Neural cell (in vitro differentiated cells): ENCODE measurements around the gene RTP5. TPM values are rescaled to one million over a fixed set of nuclear protein-coding genes. Genes with fewer than 3 reads are reported as not detected.

ENCODE experiments used
- H2AFZ ChIP-seq: fragments of 200-600, 300-800 bp; sonication (generic), shearing (Covaris generic); 2 replicates; pipeline ENCODE4 v1.6.0; 2014; ENCODE audit warnings: low read depth, mild to moderate bottlenecking, antibody characterized with exemption, low read length, moderate library complexity
- H3F3A ChIP-seq: fragments of 200-600 bp; shearing (Covaris generic); 2 replicates; pipeline ENCODE4 v1.6.1; 2016; ENCODE audit warnings: mild to moderate bottlenecking, moderate library complexity, mixed read lengths, antibody characterized with exemption, low read length; ENCODE audit not compliant: insufficient read depth, poor library complexity, severe bottlenecking
- H3K27ac ChIP-seq: fragments of 200-600, 300-800 bp; sonication (generic), shearing (Covaris generic); 2 replicates; pipeline ENCODE4 v1.5.1; 2014; ENCODE audit warnings: mild to moderate bottlenecking, low read length, moderate library complexity
- H3K27me3 ChIP-seq: fragments of 300-800, 200-600 bp; sonication (generic), shearing (Covaris generic); 2 replicates; pipeline ENCODE4 v1.6.0; 2014; ENCODE audit warnings: mild to moderate bottlenecking, low read depth, low read length, moderate library complexity; ENCODE audit not compliant: insufficient read depth
- H3K36me3 ChIP-seq: fragments of 300-800, 200-600 bp; sonication (generic), shearing (Covaris generic); 2 replicates; pipeline ENCODE4 v1.5.1; 2014; ENCODE audit warnings: mild to moderate bottlenecking, antibody characterized with exemption, low read length, moderate library complexity; ENCODE audit not compliant: insufficient read depth
- H3K4me2 ChIP-seq: fragments of 300-800, 200-600 bp; sonication (generic), shearing (Covaris generic); 2 replicates; pipeline ENCODE4 v1.6.0; 2014; ENCODE audit warnings: mild to moderate bottlenecking, low read length
- H3K4me3 ChIP-seq: fragments of 300-800, 200-600 bp; sonication (generic), shearing (Covaris generic); 2 replicates; pipeline ENCODE4 v1.5.1; 2014; ENCODE audit warnings: mild to moderate bottlenecking, low read length, moderate library complexity
- H3K79me2 ChIP-seq: fragments of 200-600 bp; shearing (Covaris generic); replicated peaks from 2 replicates; pipeline ENCODE4 v1.6.0; 2014; ENCODE audit warnings: mild to moderate bottlenecking, low read length, moderate library complexity; ENCODE audit not compliant: insufficient read depth
- H3K9ac ChIP-seq: fragments of 300-800, 200-600 bp; sonication (generic), shearing (Covaris generic); 2 replicates; pipeline ENCODE4 v1.6.1; 2016; ENCODE audit warnings: mild to moderate bottlenecking, low read length, mixed read lengths
- H3K9me2 ChIP-seq: fragments of 200-600 bp; shearing (Covaris generic); 2 replicates; pipeline ENCODE4 v1.6.1; 2016; ENCODE audit warnings: mild to moderate bottlenecking, low read length, mixed read lengths; ENCODE audit not compliant: insufficient read depth
- H3K9me3 ChIP-seq: fragments of 200-600, 300-800 bp; sonication (generic), shearing (Covaris generic); 2 replicates; pipeline ENCODE4 v1.6.1; 2016; ENCODE audit warnings: mild to moderate bottlenecking, mixed run types, low read length, moderate library complexity, mixed read lengths
- H4K20me1 ChIP-seq: fragments of 200-600 bp; shearing (Covaris generic); 2 replicates; pipeline ENCODE4 v1.6.1; 2016; ENCODE audit warnings: mild to moderate bottlenecking, mixed run types; ENCODE audit not compliant: insufficient read depth
- EP300 ChIP-seq: fragments of 450-650 bp; conservative IDR thresholded peaks from 2 replicates; pipeline ENCODE4 v1.6.1; 2014; ENCODE audit warnings: antibody characterized with exemption, mild to moderate bottlenecking, moderate library complexity; ENCODE audit not compliant: poor library complexity, severe bottlenecking
- EZH2 ChIP-seq: fragments of 200-600, 300-800 bp; shearing (Covaris generic), sonication (generic); IDR thresholded peaks from 2 replicates; pipeline ENCODE4 v1.6.1; 2014; ENCODE audit warnings: antibody characterized with exemption, low read length, borderline replicate concordance, mild to moderate bottlenecking; ENCODE audit not compliant: insufficient read depth, poor library complexity, severe bottlenecking
- MXI1 ChIP-seq: fragments of 450-650 bp; conservative IDR thresholded peaks from 2 replicates; pipeline ENCODE4 v1.6.1; 2014; ENCODE audit warnings: antibody characterized with exemption, mild to moderate bottlenecking; ENCODE audit not compliant: poor library complexity, severe bottlenecking
- POLR2AphosphoS5 ChIP-seq: IDR thresholded peaks from 2 replicates; pipeline ENCODE4 v1.6.1; 2012
- RAD21 ChIP-seq: fragments of 450-650 bp; conservative IDR thresholded peaks from 2 replicates; pipeline ENCODE4 v1.6.1; 2014; ENCODE audit warnings: antibody characterized with exemption, mild to moderate bottlenecking, moderate library complexity
- SMC3 ChIP-seq: fragments of 450-650 bp; conservative IDR thresholded peaks from 2 replicates; pipeline ENCODE4 v1.6.1; 2014; ENCODE audit warnings: antibody characterized with exemption, mild to moderate bottlenecking, moderate library complexity; ENCODE audit not compliant: poor library complexity
- TAF1 ChIP-seq: IDR thresholded peaks from 2 replicates; pipeline ENCODE4 v1.6.1; 2012; ENCODE audit warnings: low read depth
- polyA plus RNA-seq: library from polyadenylated mRNA; depleted of rRNA; stranded (reverse); fragments of >200 nt; gene quantifications from 2 replicates; pipeline ENCODE4 v1.2.3, GENCODE V29; 2014
- TF ChIP-seq, protein P1 (sequence below): fragments of 450-650 bp; IDR thresholded peaks from 2 replicates; pipeline ENCODE4 v1.5.1; 2014; ENCODE audit warnings: antibody characterized with exemption, mild to moderate bottlenecking, moderate library complexity; ENCODE audit not compliant: poor library complexity, severe bottlenecking
- TF ChIP-seq, protein P2 (sequence below): IDR thresholded peaks from 2 replicates; pipeline ENCODE4 v1.6.1; 2012; ENCODE audit warnings: borderline replicate concordance

RTP5 gene
- polyA plus RNA-seq, 1 donor from 2014 or later = 1.8 TPM

DNA sequence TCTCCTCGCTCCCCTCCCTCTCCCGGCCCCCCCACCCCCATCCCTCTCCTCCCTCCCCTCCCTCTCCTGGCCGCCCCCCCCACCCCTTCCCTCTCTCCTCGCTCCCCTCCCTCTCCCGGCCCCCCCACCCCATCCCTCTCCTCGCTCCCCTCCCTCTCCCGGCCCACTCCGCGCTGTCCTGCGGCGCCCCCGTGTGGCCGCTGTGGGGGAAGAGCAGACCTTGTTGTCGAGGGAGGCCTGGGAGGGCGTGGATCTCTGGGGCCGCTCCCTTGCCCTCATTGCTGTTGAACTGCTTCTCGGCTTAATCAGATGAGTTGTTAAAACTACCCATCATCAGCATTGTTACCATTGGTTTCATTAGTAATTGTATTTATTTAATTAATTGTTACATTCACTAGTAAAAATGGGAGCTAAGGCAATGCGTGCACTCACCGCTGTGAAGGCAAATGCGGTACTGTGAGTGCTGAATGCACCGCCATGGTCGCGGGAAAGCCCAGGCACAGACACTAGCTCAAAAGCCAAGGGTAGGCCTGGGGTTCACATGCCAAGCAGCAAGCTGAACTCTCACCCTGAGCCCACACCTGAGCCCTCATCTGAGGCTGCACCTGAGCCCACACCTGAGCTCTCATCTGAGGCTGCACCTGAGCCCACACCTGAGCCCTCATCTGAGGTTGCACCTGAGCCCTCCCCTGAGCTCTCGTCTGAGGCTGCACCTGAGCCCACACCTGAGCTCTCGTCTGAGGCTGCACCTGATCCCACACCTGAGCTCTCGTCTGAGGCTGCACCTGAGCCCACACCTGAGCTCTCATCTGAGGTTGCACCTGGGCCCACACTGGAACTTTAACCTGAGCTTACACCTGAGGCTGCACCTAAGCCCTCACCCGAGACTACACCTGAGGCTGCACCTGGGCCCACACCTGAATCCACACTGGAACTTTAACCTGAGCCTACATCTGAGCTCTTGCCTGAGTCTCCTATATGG, 8.8 kb downstream of the RTP5 start:
- TF ChIP-seq TAF1 (no peak), RAD21 (peak; percentile 53), SMC3 (peak; percentile 40), EZH2 (no peak), EP300 (no peak), POLR2AphosphoS5 (no peak), MXI1 (no peak)
- TF ChIP-seq, protein P1, sequence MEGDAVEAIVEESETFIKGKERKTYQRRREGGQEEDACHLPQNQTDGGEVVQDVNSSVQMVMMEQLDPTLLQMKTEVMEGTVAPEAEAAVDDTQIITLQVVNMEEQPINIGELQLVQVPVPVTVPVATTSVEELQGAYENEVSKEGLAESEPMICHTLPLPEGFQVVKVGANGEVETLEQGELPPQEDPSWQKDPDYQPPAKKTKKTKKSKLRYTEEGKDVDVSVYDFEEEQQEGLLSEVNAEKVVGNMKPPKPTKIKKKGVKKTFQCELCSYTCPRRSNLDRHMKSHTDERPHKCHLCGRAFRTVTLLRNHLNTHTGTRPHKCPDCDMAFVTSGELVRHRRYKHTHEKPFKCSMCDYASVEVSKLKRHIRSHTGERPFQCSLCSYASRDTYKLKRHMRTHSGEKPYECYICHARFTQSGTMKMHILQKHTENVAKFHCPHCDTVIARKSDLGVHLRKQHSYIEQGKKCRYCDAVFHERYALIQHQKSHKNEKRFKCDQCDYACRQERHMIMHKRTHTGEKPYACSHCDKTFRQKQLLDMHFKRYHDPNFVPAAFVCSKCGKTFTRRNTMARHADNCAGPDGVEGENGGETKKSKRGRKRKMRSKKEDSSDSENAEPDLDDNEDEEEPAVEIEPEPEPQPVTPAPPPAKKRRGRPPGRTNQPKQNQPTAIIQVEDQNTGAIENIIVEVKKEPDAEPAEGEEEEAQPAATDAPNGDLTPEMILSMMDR = peak; percentile 44
- TF ChIP-seq, protein P2, sequence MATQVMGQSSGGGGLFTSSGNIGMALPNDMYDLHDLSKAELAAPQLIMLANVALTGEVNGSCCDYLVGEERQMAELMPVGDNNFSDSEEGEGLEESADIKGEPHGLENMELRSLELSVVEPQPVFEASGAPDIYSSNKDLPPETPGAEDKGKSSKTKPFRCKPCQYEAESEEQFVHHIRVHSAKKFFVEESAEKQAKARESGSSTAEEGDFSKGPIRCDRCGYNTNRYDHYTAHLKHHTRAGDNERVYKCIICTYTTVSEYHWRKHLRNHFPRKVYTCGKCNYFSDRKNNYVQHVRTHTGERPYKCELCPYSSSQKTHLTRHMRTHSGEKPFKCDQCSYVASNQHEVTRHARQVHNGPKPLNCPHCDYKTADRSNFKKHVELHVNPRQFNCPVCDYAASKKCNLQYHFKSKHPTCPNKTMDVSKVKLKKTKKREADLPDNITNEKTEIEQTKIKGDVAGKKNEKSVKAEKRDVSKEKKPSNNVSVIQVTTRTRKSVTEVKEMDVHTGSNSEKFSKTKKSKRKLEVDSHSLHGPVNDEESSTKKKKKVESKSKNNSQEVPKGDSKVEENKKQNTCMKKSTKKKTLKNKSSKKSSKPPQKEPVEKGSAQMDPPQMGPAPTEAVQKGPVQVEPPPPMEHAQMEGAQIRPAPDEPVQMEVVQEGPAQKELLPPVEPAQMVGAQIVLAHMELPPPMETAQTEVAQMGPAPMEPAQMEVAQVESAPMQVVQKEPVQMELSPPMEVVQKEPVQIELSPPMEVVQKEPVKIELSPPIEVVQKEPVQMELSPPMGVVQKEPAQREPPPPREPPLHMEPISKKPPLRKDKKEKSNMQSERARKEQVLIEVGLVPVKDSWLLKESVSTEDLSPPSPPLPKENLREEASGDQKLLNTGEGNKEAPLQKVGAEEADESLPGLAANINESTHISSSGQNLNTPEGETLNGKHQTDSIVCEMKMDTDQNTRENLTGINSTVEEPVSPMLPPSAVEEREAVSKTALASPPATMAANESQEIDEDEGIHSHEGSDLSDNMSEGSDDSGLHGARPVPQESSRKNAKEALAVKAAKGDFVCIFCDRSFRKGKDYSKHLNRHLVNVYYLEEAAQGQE = no peak
- H3K9ac ChIP-seq = no peak overlapping the region
- H3K79me2 ChIP-seq = no peaks in the 10 kb centered on the region
- H2AFZ ChIP-seq = no peak overlapping the region
- no peaks in the 10 kb centered on the region for H3K27me3 ChIP-seq
- H4K20me1 ChIP-seq = no peaks in the 10 kb centered on the region
- H3K9me2 ChIP-seq = no peaks in the 10 kb centered on the region
- no peak overlapping the region for H3K4me2 ChIP-seq
- H3F3A ChIP-seq = no peaks in the 10 kb centered on the region
- no peaks in the 10 kb centered on the region for H3K36me3 ChIP-seq
- H3K4me3 ChIP-seq = no peak overlapping the region
- no peaks in the 10 kb centered on the region for H3K9me3 ChIP-seq
- no peak overlapping the region for H3K27ac ChIP-seq

GRCh38 chr2:241879326-241879725, 9.8 kb downstream of the RTP5 start:
- Histone ChIP-seq H3K4me2 (no peak overlapping the region), H3K79me2 (no peaks in the 10 kb centered on the region), H3K9ac (no peak overlapping the region), H3K9me2 (no peaks in the 10 kb centered on the region), H3K9me3 (no peaks in the 10 kb centered on the region), H2AFZ (no peak overlapping the region), H3K4me3 (no peak overlapping the region), H3K36me3 (no peaks in the 10 kb centered on the region), H3F3A (no peaks in the 10 kb centered on the region), H3K27ac (no peak overlapping the region), H3K27me3 (no peaks in the 10 kb centered on the region), H4K20me1 (no peaks in the 10 kb centered on the region)
- TF ChIP-seq RAD21 (no peak), SMC3 (no peak), TAF1 (no peak), EP300 (no peak), MXI1 (no peak), POLR2AphosphoS5 (no peak), EZH2 (no peak)
- TF ChIP-seq, protein P2 = no peak
- TF ChIP-seq, protein P1 = no peak
